Measurements from ENCODE around the gene EIF3A. TPM values are rescaled to one million over a fixed set of nuclear protein-coding genes. Genes with fewer than 3 reads are reported as not detected.

Gene EIF3A
- total RNA-seq, 6 donors from 2014 or later, result 90.2 to 138 (median 107) TPM

DNA sequence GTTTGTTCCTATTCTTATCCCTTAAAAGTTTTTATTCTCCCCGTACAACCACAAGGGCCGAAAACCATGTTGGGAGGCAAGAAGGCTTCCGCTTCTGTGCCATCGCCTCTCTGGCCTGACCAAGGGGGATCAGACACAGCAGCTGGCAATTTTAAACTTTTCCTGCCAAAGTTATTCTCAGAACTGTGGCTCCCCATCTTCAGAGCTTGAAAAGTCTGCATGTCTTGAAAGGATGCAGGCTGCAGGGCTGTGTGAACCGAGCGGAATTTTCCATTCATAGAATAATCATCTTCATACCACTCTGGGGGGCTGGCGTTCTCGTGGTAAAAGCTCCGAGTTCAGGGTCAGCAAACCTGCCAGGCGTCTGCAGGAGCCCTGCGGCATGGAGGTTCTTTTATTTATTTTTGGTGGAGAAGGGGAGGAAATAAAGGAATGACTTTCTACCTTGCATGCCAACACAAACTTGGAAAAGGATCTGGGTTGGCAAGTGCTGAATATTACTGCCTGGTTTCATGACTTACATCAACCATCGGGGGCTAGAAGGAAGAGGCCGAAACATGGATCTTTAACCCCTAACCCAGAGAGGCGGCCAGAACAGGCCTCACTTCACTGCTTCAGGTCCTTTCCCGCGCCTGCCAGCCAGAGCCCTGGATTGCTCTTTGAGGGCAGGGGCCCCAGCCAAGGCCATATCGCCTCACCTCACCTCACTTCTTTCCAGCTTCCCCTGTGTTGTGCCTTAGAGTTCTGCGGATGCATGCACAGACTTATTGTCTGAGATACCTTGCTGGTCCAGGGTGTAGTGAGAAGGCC, 54.1 kb downstream of the EIF3A start:
- WGBS, 2 donors, result 68 to 85% methylated on average over 15 to 18 of the region's 18 CpGs
- Histone ChIP-seq H3K27me3 (no peaks in the 10 kb centered on the region), H3K4me3 (no peak overlapping the region), H3K4me1 (peaks cover 14 to 37% (median 24%) of the 10 kb centered on the region in 4 donors), H3K27ac (peak overlapping the region in 3 of 4 donors; percentile 48 to 75 (median 72)), H3K36me3 (no peaks in the 10 kb centered on the region), H3K9me3 (no peaks in the 10 kb centered on the region)
- DNase-seq (no peak), ATAC-seq (ENCODE audit: low FRiP score in 2 of 2) (no peak)
- TF ChIP-seq POLR2AphosphoS5 (IDR thresholded peaks at IDR 0.05) (no peak), EP300 (IDR thresholded peaks at IDR 0.05) (no peak), POLR2A (IDR thresholded peaks at IDR 0.05) (no peak)
- TF ChIP-seq, protein P1, sequence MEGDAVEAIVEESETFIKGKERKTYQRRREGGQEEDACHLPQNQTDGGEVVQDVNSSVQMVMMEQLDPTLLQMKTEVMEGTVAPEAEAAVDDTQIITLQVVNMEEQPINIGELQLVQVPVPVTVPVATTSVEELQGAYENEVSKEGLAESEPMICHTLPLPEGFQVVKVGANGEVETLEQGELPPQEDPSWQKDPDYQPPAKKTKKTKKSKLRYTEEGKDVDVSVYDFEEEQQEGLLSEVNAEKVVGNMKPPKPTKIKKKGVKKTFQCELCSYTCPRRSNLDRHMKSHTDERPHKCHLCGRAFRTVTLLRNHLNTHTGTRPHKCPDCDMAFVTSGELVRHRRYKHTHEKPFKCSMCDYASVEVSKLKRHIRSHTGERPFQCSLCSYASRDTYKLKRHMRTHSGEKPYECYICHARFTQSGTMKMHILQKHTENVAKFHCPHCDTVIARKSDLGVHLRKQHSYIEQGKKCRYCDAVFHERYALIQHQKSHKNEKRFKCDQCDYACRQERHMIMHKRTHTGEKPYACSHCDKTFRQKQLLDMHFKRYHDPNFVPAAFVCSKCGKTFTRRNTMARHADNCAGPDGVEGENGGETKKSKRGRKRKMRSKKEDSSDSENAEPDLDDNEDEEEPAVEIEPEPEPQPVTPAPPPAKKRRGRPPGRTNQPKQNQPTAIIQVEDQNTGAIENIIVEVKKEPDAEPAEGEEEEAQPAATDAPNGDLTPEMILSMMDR (IDR thresholded peaks at IDR 0.05), result no peak

DNA sequence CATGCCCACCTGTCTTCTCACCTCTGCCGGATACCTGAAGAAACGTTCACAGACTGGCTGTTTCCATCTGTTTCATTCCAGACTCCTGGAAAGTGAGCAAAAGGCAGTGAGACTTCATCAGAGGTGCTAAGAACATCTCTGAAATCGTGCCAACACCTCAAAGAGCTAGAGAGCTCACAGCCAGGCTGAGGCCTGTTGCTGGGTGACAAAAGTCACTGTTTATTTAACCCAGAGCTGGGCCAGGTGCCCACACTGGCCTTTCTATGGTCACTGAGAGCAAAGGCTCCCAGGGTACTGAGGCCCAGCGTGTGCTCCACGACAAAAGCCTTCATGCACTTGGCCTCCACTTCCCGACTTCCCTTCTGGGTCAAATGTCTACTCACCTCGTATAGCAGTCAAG, 54.8 kb downstream of the EIF3A start:
- WGBS, 2 donors, result 41 to 64% methylated on average over 5 to 7 of the region's 7 CpGs
- H3K27ac ChIP-seq, result peak overlapping the region; percentile 48 to 75 (median 66)

DNA sequence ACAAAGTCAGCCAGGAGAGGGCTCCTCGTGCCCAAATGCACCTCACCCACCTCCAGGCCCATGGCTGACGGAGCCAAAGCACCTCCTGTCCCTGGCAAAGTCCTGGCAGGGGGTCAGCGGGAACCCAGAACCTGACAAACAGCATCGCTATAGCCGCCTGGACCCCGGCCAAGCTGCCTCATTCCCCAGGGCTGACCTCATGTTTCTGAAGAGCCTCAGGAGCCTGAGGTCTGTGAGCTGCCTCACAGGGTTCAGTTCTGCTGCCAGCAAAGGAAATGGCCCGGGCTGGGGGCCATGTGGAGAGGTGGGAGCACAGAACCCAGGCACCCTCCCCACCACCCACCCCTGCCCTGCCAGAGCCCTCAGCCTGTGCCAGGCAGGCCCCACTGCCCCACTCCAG, 55.3 kb downstream of the EIF3A start:
- peak; percentile 3 to 83 for ATAC-seq (ENCODE audit: low FRiP score in 2 of 2)
- DNase-seq, result peak; percentile 77 to 91
- H3K27ac ChIP-seq, result peak overlapping the region; percentile 48 to 75 (median 66)
- peaks cover 6 to 27% (median 17%) of the 10 kb centered on the region in 4 donors for H3K4me1 ChIP-seq
- H3K27me3 ChIP-seq, result no peaks in the 10 kb centered on the region
- 57% methylated on average over 5 of the region's 7 CpGs; no CpG with 5 or more reads in 1 of the 2 donors for WGBS, 2 donors
- H3K9me3 ChIP-seq, result no peaks in the 10 kb centered on the region
- TF ChIP-seq EP300 (IDR thresholded peaks at IDR 0.05), result no peak
- TF ChIP-seq, protein P1 (IDR thresholded peaks at IDR 0.05), result peak in 1 of 6 experiments; percentile 17
- no peaks in the 10 kb centered on the region for H3K36me3 ChIP-seq
- H3K4me3 ChIP-seq, result no peak overlapping the region

More for the DNA sequence above, 54.8 kb downstream of the EIF3A start:
- TF ChIP-seq POLR2A (IDR thresholded peaks at IDR 0.05) (no peak), POLR2AphosphoS5 (IDR thresholded peaks at IDR 0.05) (no peak), EP300 (IDR thresholded peaks at IDR 0.05) (no peak)
- TF ChIP-seq, protein P1 (IDR thresholded peaks at IDR 0.05), result no peak
- no peak overlapping the region for H3K4me3 ChIP-seq
- no peaks in the 10 kb centered on the region for H3K9me3 ChIP-seq
- peaks cover 10 to 31% (median 21%) of the 10 kb centered on the region in 4 donors for H3K4me1 ChIP-seq
- DNase-seq, result peak in 1 of 2 donors; percentile 76
- H3K36me3 ChIP-seq, result no peaks in the 10 kb centered on the region
- peak in 1 of 2 donors; percentile 61 for ATAC-seq (ENCODE audit: low FRiP score in 2 of 2)
- H3K27me3 ChIP-seq, result no peaks in the 10 kb centered on the region

DNA sequence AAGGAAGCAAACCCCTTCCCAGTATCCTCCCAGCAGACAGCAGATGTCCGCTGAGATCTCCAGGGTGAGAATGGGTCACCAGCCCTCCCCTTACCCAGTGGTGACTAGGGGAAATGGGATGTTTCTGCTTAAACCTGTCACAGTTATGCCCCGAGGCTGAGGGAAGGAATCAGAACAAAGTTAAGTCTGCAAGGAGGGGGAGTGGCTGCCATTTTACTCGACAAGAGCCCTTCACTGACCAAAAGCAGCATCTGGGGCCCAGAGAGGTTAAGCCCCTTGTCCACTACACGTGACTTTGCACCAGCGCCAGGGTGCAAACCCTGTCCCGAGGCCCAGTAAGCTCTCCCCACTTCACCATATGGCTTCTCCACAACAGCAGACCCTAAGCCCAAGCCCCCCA, 55.7 kb downstream of the EIF3A start:
- TF ChIP-seq, protein P1 (IDR thresholded peaks at IDR 0.05), result no peak
- no peak for TF ChIP-seq POLR2AphosphoS5 (IDR thresholded peaks at IDR 0.05)
- TF ChIP-seq POLR2A (IDR thresholded peaks at IDR 0.05), result no peak
- TF ChIP-seq EP300 (IDR thresholded peaks at IDR 0.05), result no peak
- 51 to 56% methylated on average over 3 to 6 of the region's 6 CpGs for WGBS, 2 donors
- Histone ChIP-seq H3K36me3 (no peaks in the 10 kb centered on the region), H3K27me3 (no peaks in the 10 kb centered on the region), H3K4me3 (no peak overlapping the region), H3K27ac (peak overlapping the region in 3 of 4 donors; percentile 45 to 75 (median 48)), H3K9me3 (no peaks in the 10 kb centered on the region), H3K4me1 (peaks cover 6 to 22% (median 16%) of the 10 kb centered on the region in 4 donors)
- no peak for DNase-seq
- ATAC-seq (ENCODE audit: low FRiP score in 2 of 2), result no peak

Measured in upper lobe of left lung (tissue), 6 donors.